Epithelial cell of proximal tubule (primary cell): ENCODE measurements around the gene NDST1. TPM values are rescaled to one million over a fixed set of nuclear protein-coding genes. Genes with fewer than 3 reads are reported as not detected.

Experiments used
- DNase-seq: peaks from one replicate; pipeline ENCODE4 v3.0.0-alpha.2; 2011; ENCODE audit warnings: low read depth
- H3K4me3 ChIP-seq: 2 replicates; pipeline ENCODE4 v1.5.1; 2011; ENCODE audit warnings: low read depth, mild to moderate bottlenecking, low read length
- total RNA-seq: library from RNA; depleted of rRNA; stranded (reverse); fragments of >200 nt; gene quantifications from 2 replicates; pipeline ENCODE4 v1.2.3, GENCODE V29; 2015
- TF ChIP-seq, protein P1 (sequence below): conservative IDR thresholded peaks from 2 replicates; pipeline ENCODE4 v1.5.1; 2012; ENCODE audit warnings: low read depth, mild to moderate bottlenecking, low read length

Gene NDST1
- total RNA-seq, 1 donor from 2014 or later = 65.4 TPM

DNA sequence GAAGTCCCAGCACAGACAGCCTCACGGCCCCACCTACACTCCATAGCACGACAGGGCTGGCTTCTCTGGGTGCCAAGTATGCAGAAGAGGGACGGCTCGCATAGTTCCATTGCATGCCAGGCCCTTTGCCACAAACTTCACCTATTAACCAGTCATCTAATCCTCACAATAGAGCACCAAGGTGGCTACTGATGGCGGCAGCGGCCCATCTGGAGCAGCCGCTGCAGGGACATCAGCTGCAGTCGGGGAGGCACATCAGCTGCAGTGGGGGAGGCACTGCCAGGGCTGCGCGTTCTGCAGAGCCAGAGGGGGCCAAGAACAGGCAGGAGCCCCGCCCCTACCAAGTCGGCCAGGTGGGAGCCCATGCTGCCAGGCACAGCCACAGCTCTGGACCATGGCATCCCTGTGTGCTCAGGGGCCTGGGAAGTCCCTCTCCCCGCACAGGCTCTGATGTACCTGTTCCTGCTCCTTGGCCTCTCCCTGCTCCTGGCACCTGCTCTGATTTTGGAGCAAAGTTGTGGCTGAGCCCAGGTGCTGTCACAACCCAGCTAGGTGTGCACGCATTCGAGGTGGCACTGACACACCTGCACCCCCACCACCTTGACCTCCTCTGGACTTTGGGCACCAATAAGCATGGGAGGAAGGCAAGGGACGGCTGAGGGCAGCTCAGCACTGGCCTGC is 71.0 kb downstream of the NDST1 start:
- DNase-seq = no peak
- no peak overlapping the region for H3K4me3 ChIP-seq
- TF ChIP-seq, protein P1, sequence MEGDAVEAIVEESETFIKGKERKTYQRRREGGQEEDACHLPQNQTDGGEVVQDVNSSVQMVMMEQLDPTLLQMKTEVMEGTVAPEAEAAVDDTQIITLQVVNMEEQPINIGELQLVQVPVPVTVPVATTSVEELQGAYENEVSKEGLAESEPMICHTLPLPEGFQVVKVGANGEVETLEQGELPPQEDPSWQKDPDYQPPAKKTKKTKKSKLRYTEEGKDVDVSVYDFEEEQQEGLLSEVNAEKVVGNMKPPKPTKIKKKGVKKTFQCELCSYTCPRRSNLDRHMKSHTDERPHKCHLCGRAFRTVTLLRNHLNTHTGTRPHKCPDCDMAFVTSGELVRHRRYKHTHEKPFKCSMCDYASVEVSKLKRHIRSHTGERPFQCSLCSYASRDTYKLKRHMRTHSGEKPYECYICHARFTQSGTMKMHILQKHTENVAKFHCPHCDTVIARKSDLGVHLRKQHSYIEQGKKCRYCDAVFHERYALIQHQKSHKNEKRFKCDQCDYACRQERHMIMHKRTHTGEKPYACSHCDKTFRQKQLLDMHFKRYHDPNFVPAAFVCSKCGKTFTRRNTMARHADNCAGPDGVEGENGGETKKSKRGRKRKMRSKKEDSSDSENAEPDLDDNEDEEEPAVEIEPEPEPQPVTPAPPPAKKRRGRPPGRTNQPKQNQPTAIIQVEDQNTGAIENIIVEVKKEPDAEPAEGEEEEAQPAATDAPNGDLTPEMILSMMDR = no peak

DNA sequence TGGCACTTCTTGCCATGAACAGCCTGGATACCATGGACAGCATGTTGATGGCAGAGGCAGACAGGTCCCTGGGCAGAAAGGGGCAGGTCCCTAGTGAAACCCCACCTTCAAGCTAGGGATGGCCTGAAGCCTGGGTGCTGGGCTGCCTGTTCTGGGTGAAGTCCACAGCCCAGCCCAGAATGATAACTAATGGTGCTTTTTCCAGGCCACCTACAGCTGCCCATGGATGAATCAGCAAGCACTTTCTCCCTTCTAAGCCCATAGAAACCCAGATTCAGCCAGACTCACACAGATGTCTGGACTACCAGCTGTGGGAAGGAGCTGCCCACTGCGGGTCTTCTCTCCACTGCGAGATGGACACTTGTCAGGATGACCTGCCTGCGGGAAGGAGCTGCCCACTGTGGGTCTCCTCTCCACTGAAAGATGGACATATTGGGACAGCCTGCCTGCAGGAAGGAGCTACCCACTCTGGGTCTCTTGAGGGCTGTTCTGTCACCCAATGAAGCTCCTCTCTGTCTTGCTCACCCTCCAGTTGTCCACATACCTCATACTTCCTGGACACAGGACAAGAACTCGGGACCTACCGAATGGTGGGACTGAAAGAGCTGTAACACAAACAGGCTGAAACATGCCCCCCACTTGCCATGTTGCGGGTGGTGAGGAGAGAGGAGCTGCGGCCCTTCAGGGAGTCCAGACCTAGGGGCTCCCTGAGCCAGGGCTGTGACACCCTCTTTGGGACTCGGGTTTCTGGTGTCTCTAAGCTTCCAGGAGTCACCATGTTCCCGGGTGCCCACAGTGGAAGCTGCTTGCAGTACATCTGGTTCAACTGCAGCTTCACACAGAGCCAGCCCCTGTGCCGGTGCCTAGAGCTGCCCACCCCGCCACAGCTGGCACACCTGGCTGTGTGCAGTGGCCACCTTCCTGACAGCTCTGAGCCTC is 71.8 kb downstream of the NDST1 start:
- TF ChIP-seq, protein P1 = no peak
- no peak overlapping the region for H3K4me3 ChIP-seq
- no peak for DNase-seq

GRCh38 chr5:150580917-150581316 is 73.0 kb downstream of the NDST1 start:
- no peak for DNase-seq
- H3K4me3 ChIP-seq = no peak overlapping the region
- TF ChIP-seq, protein P1 = no peak

GRCh38 chr5:150582241-150583109 is 74.5 kb downstream of the NDST1 start:
- DNase-seq = no peak

DNA sequence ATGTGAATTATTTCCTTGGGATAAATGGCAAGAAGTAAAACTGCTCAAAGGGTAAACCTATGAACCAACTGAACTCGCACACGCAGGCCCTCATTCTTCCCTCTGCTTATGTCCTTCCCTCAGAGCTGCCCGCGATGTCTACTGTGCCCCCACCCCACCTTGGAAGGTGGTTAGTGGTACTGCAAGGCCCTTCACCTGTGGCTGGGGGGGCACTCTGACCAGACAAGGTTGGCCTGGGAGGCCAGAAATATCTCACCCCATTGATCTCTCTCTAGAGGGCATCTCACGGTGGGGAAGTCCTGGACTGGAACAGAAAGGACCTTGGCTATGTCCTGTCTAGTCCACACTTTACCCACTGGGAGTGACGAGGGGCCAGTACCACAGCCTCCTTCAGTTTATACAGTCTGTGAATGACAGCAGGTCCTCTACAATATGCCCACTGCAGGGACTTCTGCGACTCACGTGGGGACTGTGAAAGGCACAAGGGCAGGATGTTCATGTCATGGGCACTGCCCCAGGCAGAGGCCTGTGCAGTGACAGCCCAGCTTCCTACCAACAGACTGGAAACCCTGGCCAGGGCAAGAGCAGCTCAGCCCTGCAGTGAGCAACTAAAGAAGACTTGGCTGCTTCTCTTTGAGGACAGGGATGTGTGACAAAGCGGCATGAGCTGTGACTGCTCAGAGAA is 75.8 kb downstream of the NDST1 start:
- H3K4me3 ChIP-seq = no peak overlapping the region
- TF ChIP-seq, protein P1 = no peak
- DNase-seq = no peak

More at GRCh38 chr5:150582241-150583109, 74.5 kb downstream of the NDST1 start:
- TF ChIP-seq, protein P1 = no peak
- no peak overlapping the region for H3K4me3 ChIP-seq

DNA sequence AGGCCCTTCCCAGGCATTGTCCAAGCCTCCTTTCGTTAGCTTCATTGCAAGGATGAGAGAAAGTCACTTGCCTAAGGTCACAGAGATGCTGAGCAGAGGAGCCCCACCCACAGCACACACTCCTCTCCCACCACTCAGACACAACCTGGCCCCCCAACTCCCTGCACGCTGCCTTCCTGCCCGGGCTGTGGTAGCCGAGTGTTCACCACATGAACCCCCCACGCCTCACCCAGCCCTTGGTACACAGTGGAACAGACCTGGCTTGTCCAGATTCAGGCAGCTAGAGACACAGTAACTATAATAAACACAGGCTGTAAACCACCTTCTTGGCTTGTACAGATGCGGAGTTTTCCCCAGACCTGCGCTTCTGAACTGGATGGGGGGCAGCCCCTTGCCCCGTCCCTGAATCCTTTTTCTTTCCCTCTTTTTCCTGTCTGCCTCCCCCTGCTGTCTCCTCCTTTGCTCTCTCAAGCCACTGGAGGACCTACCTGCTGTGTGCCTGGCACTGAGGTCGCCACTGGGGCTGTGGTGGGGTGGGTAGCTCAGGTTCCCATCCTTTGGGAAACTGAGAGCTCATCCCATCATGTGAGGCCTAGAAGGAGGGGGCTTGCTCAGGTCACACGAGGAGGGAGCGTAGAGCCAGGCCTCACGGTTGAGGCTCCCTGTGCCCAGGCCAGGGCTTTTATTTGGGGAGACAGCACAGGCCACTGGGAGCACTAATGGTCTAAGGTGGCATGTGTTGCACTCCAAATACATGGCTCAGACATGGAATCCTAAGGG is 76.8 kb downstream of the NDST1 start:
- TF ChIP-seq, protein P1 = no peak
- no peak overlapping the region for H3K4me3 ChIP-seq
- DNase-seq = no peak
